ENCODE results near the gene PCDHGA1. TPM values are rescaled to one million over a fixed set of nuclear protein-coding genes. Genes with fewer than 3 reads are reported as not detected.

Gene PCDHGA1
- total RNA-seq, 4 donors from 2014 or later, result 0.90 to 2.5 (median 1.8) TPM

DNA sequence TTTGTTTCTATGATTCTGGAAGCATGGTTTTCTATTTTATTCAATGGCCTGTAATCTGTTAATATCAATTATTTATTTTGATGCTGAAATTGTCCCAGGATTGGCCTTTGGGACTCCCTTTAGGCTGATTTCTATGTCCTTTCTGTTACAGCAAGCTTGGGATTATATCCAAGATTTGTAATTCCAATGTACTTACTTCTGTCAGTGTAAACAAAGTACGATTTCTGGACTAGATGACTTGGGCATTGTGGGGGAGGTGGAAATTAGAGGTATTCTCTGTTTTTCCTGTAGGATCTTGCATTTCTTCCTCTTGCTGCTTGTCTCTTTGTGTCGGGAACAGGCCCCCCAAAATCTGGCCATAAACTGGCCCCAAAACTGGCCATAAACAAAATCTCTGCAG, 103.7 kb downstream of the PCDHGA1 start:
- WGBS, 2 donors, result 82 to 97% methylated on average over 2 of the region's 2 CpGs
- H3K9me3 ChIP-seq, result peaks cover 0 to 98% (median 46%) of the 10 kb centered on the region in 4 donors

DNA sequence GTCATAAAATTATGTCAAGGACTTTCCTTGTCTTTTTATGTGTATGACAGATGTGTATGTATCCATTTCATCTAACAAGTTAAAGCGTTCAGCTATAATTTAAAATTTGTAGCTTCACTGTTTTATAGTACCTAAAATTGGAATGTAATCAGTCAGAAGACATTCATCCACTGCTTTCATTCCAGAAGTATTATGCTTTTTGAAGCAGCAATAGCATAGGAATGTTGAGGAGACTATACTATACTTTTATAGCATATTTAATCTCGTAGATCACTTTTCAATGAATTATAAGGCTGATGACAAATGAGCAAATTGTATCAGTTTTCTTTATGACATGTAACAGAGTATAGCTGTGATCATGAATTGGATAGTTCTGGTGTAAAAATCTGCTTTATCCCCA, 106.9 kb downstream of the PCDHGA1 start:
- no peak overlapping the region for H3K27ac ChIP-seq
- no peaks in the 10 kb centered on the region for H3K27me3 ChIP-seq
- H3K4me1 ChIP-seq, result no peaks in the 10 kb centered on the region
- peaks cover 0 to 98% (median 39%) of the 10 kb centered on the region in 4 donors for H3K9me3 ChIP-seq
- no peak for DNase-seq (ENCODE audit: low spot score in 2 of 2)
- 93 to 95% methylated on average over 2 of the region's 2 CpGs for WGBS, 2 donors
- no peak overlapping the region for H3K4me3 ChIP-seq
- TF ChIP-seq POLR2A (IDR thresholded peaks at IDR 0.05) (no peak), CTCF (IDR thresholded peaks at IDR 0.05) (no peak), EP300 (IDR thresholded peaks at IDR 0.05) (no peak)
- peaks cover 0 to 32% (median 0%) of the 10 kb centered on the region in 3 donors for H3K36me3 ChIP-seq

More for the DNA sequence above, 103.7 kb downstream of the PCDHGA1 start:
- TF ChIP-seq POLR2A (IDR thresholded peaks at IDR 0.05), result no peak
- TF ChIP-seq EP300 (IDR thresholded peaks at IDR 0.05), result no peak
- no peak for TF ChIP-seq CTCF (IDR thresholded peaks at IDR 0.05)
- Histone ChIP-seq H3K4me3 (no peak overlapping the region), H3K27ac (no peak overlapping the region), H3K4me1 (no peaks in the 10 kb centered on the region), H3K27me3 (no peaks in the 10 kb centered on the region), H3K36me3 (peaks cover 0 to 16% (median 0%) of the 10 kb centered on the region in 3 donors)
- no peak for DNase-seq (ENCODE audit: low spot score in 2 of 2)

- TF ChIP-seq CTCF (IDR thresholded peaks at IDR 0.05) (no peak), EP300 (IDR thresholded peaks at IDR 0.05) (no peak), POLR2A (IDR thresholded peaks at IDR 0.05) (no peak)
- Histone ChIP-seq H3K4me1 (no peaks in the 10 kb centered on the region), H3K36me3 (peaks cover 0 to 35% (median 0%) of the 10 kb centered on the region in 3 donors), H3K27me3 (no peaks in the 10 kb centered on the region), H3K27ac (no peak overlapping the region), H3K9me3 (peaks cover 0 to 95% (median 31%) of the 10 kb centered on the region in 4 donors), H3K4me3 (no peak overlapping the region)
- DNase-seq (ENCODE audit: low spot score in 2 of 2), result no peak
- WGBS, 2 donors, result 71 to 76% methylated on average over 10 of the region's 10 CpGs
Measured at GRCh38 chr5:141439411-141440141, 109.3 kb downstream of the PCDHGA1 start.

DNA sequence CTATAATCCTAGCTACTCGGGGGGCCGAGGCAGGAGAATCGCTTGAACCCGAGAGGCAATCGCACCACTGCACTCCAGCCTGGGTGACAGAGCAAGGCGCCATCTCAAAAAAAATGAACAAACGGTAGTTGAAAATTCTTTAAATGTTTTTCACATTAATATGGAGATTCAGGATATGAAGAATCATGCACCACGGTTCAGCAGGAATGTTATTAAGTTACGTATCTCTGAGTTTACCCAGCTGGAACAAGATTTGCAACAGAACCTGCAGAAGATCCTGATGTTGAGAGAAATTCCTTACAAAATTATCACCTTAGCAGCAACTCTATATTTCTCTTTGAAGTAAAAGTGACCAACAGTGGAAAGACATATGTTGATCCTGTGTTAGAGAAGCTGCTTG, 110.0 kb downstream of the PCDHGA1 start:
- no peak for TF ChIP-seq EP300 (IDR thresholded peaks at IDR 0.05)
- TF ChIP-seq CTCF (IDR thresholded peaks at IDR 0.05), result no peak
- no peak for TF ChIP-seq POLR2A (IDR thresholded peaks at IDR 0.05)
- H3K4me1 ChIP-seq, result no peaks in the 10 kb centered on the region
- H3K9me3 ChIP-seq, result peaks cover 0 to 95% (median 31%) of the 10 kb centered on the region in 4 donors
- peaks cover 0 to 37% (median 0%) of the 10 kb centered on the region in 3 donors for H3K36me3 ChIP-seq
- H3K27ac ChIP-seq, result no peak overlapping the region
- no peak for DNase-seq (ENCODE audit: low spot score in 2 of 2)
- H3K27me3 ChIP-seq, result no peaks in the 10 kb centered on the region
- no peak overlapping the region for H3K4me3 ChIP-seq
- 96% methylated on average over 9 of the region's 9 CpGs for WGBS, 2 donors

GRCh38 chr5:141441571-141442170, 111.4 kb downstream of the PCDHGA1 start:
- TF ChIP-seq POLR2A (IDR thresholded peaks at IDR 0.05) (no peak), EP300 (IDR thresholded peaks at IDR 0.05) (no peak), CTCF (IDR thresholded peaks at IDR 0.05) (no peak)
- H3K36me3 ChIP-seq, result peaks cover 0 to 46% (median 0%) of the 10 kb centered on the region in 3 donors
- no peaks in the 10 kb centered on the region for H3K4me1 ChIP-seq
- WGBS, 2 donors, result 60 to 62% methylated on average over 33 to 34 of the region's 50 CpGs
- H3K9me3 ChIP-seq, result peaks cover 0 to 94% (median 28%) of the 10 kb centered on the region in 4 donors
- no peaks in the 10 kb centered on the region for H3K27me3 ChIP-seq
- H3K27ac ChIP-seq, result no peak overlapping the region
- DNase-seq (ENCODE audit: low spot score in 2 of 2), result no peak
- no peak overlapping the region for H3K4me3 ChIP-seq

Data from tibial nerve (tissue), 4 donors.